Measurements from ENCODE around the gene HLTF. TPM values are rescaled to one million over a fixed set of nuclear protein-coding genes. Genes with fewer than 3 reads are reported as not detected.
A peak's percentile ranks its signal among the peaks of the same experiment; 100 is the strongest.

Gene HLTF
- total RNA-seq, 4 donors from 2014 or later: 13.3 to 26.2 (median 19.4) TPM

GRCh38 chr3:149128821-149129220, 42.5 kb upstream of the HLTF start:
- no peaks in the 10 kb centered on the region for H3K27me3 ChIP-seq
- WGBS: 2% methylated on average over 4 of the region's 4 CpGs
- intact Hi-C loops (cut with DNase I): loop anchor here (5.0 kb wide), 1 partner anchor 258 kb away; no protein-coding TSS in a partner anchor
- no peak for DNase-seq (ENCODE audit: extremely low spot score)
- peak overlapping the region; percentile 78 to 98 (median 84) for H3K4me3 ChIP-seq
- H3K27ac ChIP-seq (replicated peaks in 1 of 4): peak overlapping the region; percentile 83 to 88 (median 86)
- H3K36me3 ChIP-seq: no peaks in the 10 kb centered on the region
- no peak for TF ChIP-seq POLR2A (IDR thresholded peaks at IDR 0.05; ENCODE audit: low read depth)
- TF ChIP-seq POLR2AphosphoS5 (IDR thresholded peaks at IDR 0.05): no peak
- no peak for TF ChIP-seq CTCF (IDR thresholded peaks at IDR 0.05)
- TF ChIP-seq EP300 (IDR thresholded peaks at IDR 0.05): no peak
- H3K9me3 ChIP-seq: no peaks in the 10 kb centered on the region
- H3K4me1 ChIP-seq: peaks cover 20 to 37% (median 33%) of the 10 kb centered on the region in 4 donors

- no peak overlapping the region for H3K27ac ChIP-seq (replicated peaks in 1 of 4)
- 86% methylated on average over 4 of the region's 4 CpGs for WGBS
- no peak for TF ChIP-seq POLR2A (IDR thresholded peaks at IDR 0.05; ENCODE audit: low read depth)
- TF ChIP-seq EP300 (IDR thresholded peaks at IDR 0.05): no peak
- no peak for TF ChIP-seq CTCF (IDR thresholded peaks at IDR 0.05)
- no peak overlapping the region for H3K4me3 ChIP-seq
- no peaks in the 10 kb centered on the region for H3K9me3 ChIP-seq
- no peaks in the 10 kb centered on the region for H3K27me3 ChIP-seq
- intact Hi-C loops (cut with DNase I): no loop called here
- peaks cover 0 to 9% (median 5%) of the 10 kb centered on the region in 4 donors for H3K4me1 ChIP-seq
- no peak for DNase-seq (ENCODE audit: extremely low spot score)
- no peaks in the 10 kb centered on the region for H3K36me3 ChIP-seq
Observed at GRCh38 chr3:149122721-149123578, 36.6 kb upstream of the HLTF start.

- 23% methylated on average over 7 of the region's 7 CpGs for WGBS
- no peak for DNase-seq (ENCODE audit: extremely low spot score)
- no peak overlapping the region for H3K27ac ChIP-seq (replicated peaks in 1 of 4)
Observed at GRCh38 chr3:149120051-149120972, 34.0 kb upstream of the HLTF start.

GRCh38 chr3:149119466-149119865, 33.1 kb upstream of the HLTF start:
- WGBS: 69% methylated on average over 1 of the region's 1 CpG
- H3K9me3 ChIP-seq: no peaks in the 10 kb centered on the region
- no peak for DNase-seq (ENCODE audit: extremely low spot score)
- peaks cover 3 to 17% (median 12%) of the 10 kb centered on the region in 4 donors for H3K4me1 ChIP-seq
- H3K27ac ChIP-seq (replicated peaks in 1 of 4): no peak overlapping the region
- TF ChIP-seq CTCF (IDR thresholded peaks at IDR 0.05) (no peak), POLR2A (IDR thresholded peaks at IDR 0.05; ENCODE audit: low read depth) (no peak), POLR2AphosphoS5 (IDR thresholded peaks at IDR 0.05) (no peak), EP300 (IDR thresholded peaks at IDR 0.05) (no peak)
- intact Hi-C loops (cut with DNase I): loop anchor here (5.0 to 10.0 kb wide), 2 partner anchors 162 to 365 kb away; no protein-coding TSS in a partner anchor
- H3K4me3 ChIP-seq: no peak overlapping the region
- no peaks in the 10 kb centered on the region for H3K27me3 ChIP-seq
- no peaks in the 10 kb centered on the region for H3K36me3 ChIP-seq

More at GRCh38 chr3:149120051-149120972, 34.0 kb upstream of the HLTF start:
- Histone ChIP-seq H3K4me3 (no peak overlapping the region), H3K4me1 (peaks cover 0 to 9% (median 5%) of the 10 kb centered on the region in 4 donors), H3K9me3 (no peaks in the 10 kb centered on the region), H3K27me3 (no peaks in the 10 kb centered on the region), H3K36me3 (no peaks in the 10 kb centered on the region)
- intact Hi-C loops (cut with DNase I): loop anchor here (2.0 kb wide), 1 partner anchor 152 kb away; no protein-coding TSS in a partner anchor
- TF ChIP-seq EP300 (IDR thresholded peaks at IDR 0.05) (no peak), POLR2AphosphoS5 (IDR thresholded peaks at IDR 0.05) (no peak), CTCF (IDR thresholded peaks at IDR 0.05) (peak; percentile 56 to 67 (median 65)), POLR2A (IDR thresholded peaks at IDR 0.05; ENCODE audit: low read depth) (no peak)

Data from esophagus muscularis mucosa (tissue), 4 donors.